ENCODE data around the gene COIL. TPM values are rescaled to one million over a fixed set of nuclear protein-coding genes. Genes with fewer than 3 reads are reported as not detected.
"Not testable (repeated sequence)": the region's sequence is repeated elsewhere in the genome, so short reads cannot be mapped to it uniquely, and the experiment has no call there.

Gene COIL
- total and polyA plus RNA-seq, 2 donors, result 11.7 to 20.3 TPM

GRCh38 chr17:56972111-56972730 is 11.4 kb upstream of the COIL start:
- Histone ChIP-seq H3K4me3 (ENCODE audit: low read depth, low read length) (no peak overlapping the region), H3K4me1 (ENCODE audit: insufficient read depth) (no peaks in the 10 kb centered on the region), H3K36me3 (ENCODE audit: insufficient read depth) (no peaks in the 10 kb centered on the region), H3K27ac (ENCODE audit: low read depth) (no peak overlapping the region)
- DNase-seq (ENCODE audit: extremely low spot score), result no peak
- 66% methylated on average over 7 of the region's 7 CpGs for WGBS

GRCh38 chr17:56970974-56971373 is 10.1 kb upstream of the COIL start:
- no peak for DNase-seq (ENCODE audit: extremely low spot score)
- H3K36me3 ChIP-seq (ENCODE audit: insufficient read depth), result no peaks in the 10 kb centered on the region
- H3K4me1 ChIP-seq (ENCODE audit: insufficient read depth), result no peaks in the 10 kb centered on the region
- H3K4me3 ChIP-seq (ENCODE audit: low read depth, low read length), result no peak overlapping the region
- no peak overlapping the region for H3K27ac ChIP-seq (ENCODE audit: low read depth)
- WGBS, result 93% methylated on average over 1 of the region's 1 CpG

- no peak overlapping the region for H3K27ac ChIP-seq (ENCODE audit: low read depth)
- H3K36me3 ChIP-seq (ENCODE audit: insufficient read depth), result no peaks in the 10 kb centered on the region
- WGBS, result 60% methylated on average over 5 of the region's 5 CpGs
- no peak overlapping the region for H3K4me3 ChIP-seq (ENCODE audit: low read depth, low read length)
- H3K4me1 ChIP-seq (ENCODE audit: insufficient read depth), result no peaks in the 10 kb centered on the region
- no peak for DNase-seq (ENCODE audit: extremely low spot score)
These were observed 5.5 kb upstream of the COIL start for GRCh38 chr17:56966338-56966737.

GRCh38 chr17:56965681-56966080 is 4.8 kb upstream of the COIL start:
- 65% methylated on average over 6 of the region's 6 CpGs for WGBS
- H3K4me1 ChIP-seq (ENCODE audit: insufficient read depth); H3K36me3 ChIP-seq (ENCODE audit: insufficient read depth); H3K4me3 ChIP-seq (ENCODE audit: low read depth, low read length); DNase-seq (ENCODE audit: extremely low spot score); H3K27ac ChIP-seq (ENCODE audit: low read depth): not testable (repeated sequence)

- H3K4me3 ChIP-seq (ENCODE audit: low read depth, low read length); DNase-seq (ENCODE audit: extremely low spot score); H3K4me1 ChIP-seq (ENCODE audit: insufficient read depth); H3K27ac ChIP-seq (ENCODE audit: low read depth); H3K36me3 ChIP-seq (ENCODE audit: insufficient read depth): not testable (repeated sequence)
- 85% methylated on average over 9 of the region's 9 CpGs for WGBS
These were observed 4.4 kb upstream of the COIL start for GRCh38 chr17:56965241-56965640.

GRCh38 chr17:56956992-56957391 is 3.9 kb downstream of the COIL start:
- H3K27ac ChIP-seq (ENCODE audit: low read depth), result no peak overlapping the region
- no peak overlapping the region for H3K4me3 ChIP-seq (ENCODE audit: low read depth, low read length)
- no peak for DNase-seq (ENCODE audit: extremely low spot score)
- 98% methylated on average over 5 of the region's 5 CpGs for WGBS
- H3K4me1 ChIP-seq (ENCODE audit: insufficient read depth), result no peaks in the 10 kb centered on the region
- H3K36me3 ChIP-seq (ENCODE audit: insufficient read depth), result no peaks in the 10 kb centered on the region

GRCh38 chr17:56949595-56949994 is 11.3 kb downstream of the COIL start:
- 77% methylated on average over 3 of the region's 3 CpGs for WGBS
- Histone ChIP-seq H3K27ac (ENCODE audit: low read depth) (no peak overlapping the region), H3K4me3 (ENCODE audit: low read depth, low read length) (no peak overlapping the region), H3K36me3 (ENCODE audit: insufficient read depth) (peaks cover 9% of the 10 kb centered on the region), H3K4me1 (ENCODE audit: insufficient read depth) (no peaks in the 10 kb centered on the region)
- DNase-seq (ENCODE audit: extremely low spot score), result no peak

- Histone ChIP-seq H3K27ac (ENCODE audit: low read depth) (no peak overlapping the region), H3K4me3 (ENCODE audit: low read depth, low read length) (no peak overlapping the region), H3K4me1 (ENCODE audit: insufficient read depth) (no peaks in the 10 kb centered on the region), H3K36me3 (ENCODE audit: insufficient read depth) (peaks cover 9% of the 10 kb centered on the region)
- WGBS, result 97% methylated on average over 1 of the region's 1 CpG
- DNase-seq (ENCODE audit: extremely low spot score), result no peak
These were observed 12.4 kb downstream of the COIL start for GRCh38 chr17:56948491-56948890.

GRCh38 chr17:56947741-56948140 is 13.1 kb downstream of the COIL start:
- DNase-seq (ENCODE audit: extremely low spot score), result no peak
- 75% methylated on average over 1 of the region's 1 CpG for WGBS
- no peak overlapping the region for H3K27ac ChIP-seq (ENCODE audit: low read depth)
- H3K36me3 ChIP-seq (ENCODE audit: insufficient read depth), result peaks cover 9% of the 10 kb centered on the region
- no peaks in the 10 kb centered on the region for H3K4me1 ChIP-seq (ENCODE audit: insufficient read depth)
- H3K4me3 ChIP-seq (ENCODE audit: low read depth, low read length), result no peak overlapping the region

- peaks cover 9% of the 10 kb centered on the region for H3K36me3 ChIP-seq (ENCODE audit: insufficient read depth)
These were observed 14.8 kb downstream of the COIL start for GRCh38 chr17:56945938-56946505.

GRCh38 chr17:56943505-56944125 is 17.2 kb downstream of the COIL start:
- no peak overlapping the region for H3K4me3 ChIP-seq (ENCODE audit: low read depth, low read length)
- no peaks in the 10 kb centered on the region for H3K4me1 ChIP-seq (ENCODE audit: insufficient read depth)
- WGBS, result 88% methylated on average over 10 of the region's 10 CpGs
- H3K36me3 ChIP-seq (ENCODE audit: insufficient read depth), result peaks cover 7% of the 10 kb centered on the region
- no peak for DNase-seq (ENCODE audit: extremely low spot score)
- H3K27ac ChIP-seq (ENCODE audit: low read depth), result no peak overlapping the region

More at GRCh38 chr17:56945938-56946505, 14.8 kb downstream of the COIL start:
- no peak for DNase-seq (ENCODE audit: extremely low spot score)
- WGBS, result 93% methylated on average over 3 of the region's 3 CpGs
- H3K27ac ChIP-seq (ENCODE audit: low read depth), result no peak overlapping the region
- H3K4me3 ChIP-seq (ENCODE audit: low read depth, low read length), result no peak overlapping the region
- no peaks in the 10 kb centered on the region for H3K4me1 ChIP-seq (ENCODE audit: insufficient read depth)

GRCh38 chr17:56939869-56940484 is 20.9 kb downstream of the COIL start:
- 53% methylated on average over 11 of the region's 11 CpGs for WGBS
- no peaks in the 10 kb centered on the region for H3K4me1 ChIP-seq (ENCODE audit: insufficient read depth)
- no peak overlapping the region for H3K27ac ChIP-seq (ENCODE audit: low read depth)
- no peak overlapping the region for H3K4me3 ChIP-seq (ENCODE audit: low read depth, low read length)
- no peak for DNase-seq (ENCODE audit: extremely low spot score)
- H3K36me3 ChIP-seq (ENCODE audit: insufficient read depth), result peaks cover under 1% of the 10 kb centered on the region

- not testable (repeated sequence) for H3K27ac ChIP-seq (ENCODE audit: low read depth); H3K4me3 ChIP-seq (ENCODE audit: low read depth, low read length); DNase-seq (ENCODE audit: extremely low spot score); H3K4me1 ChIP-seq (ENCODE audit: insufficient read depth); H3K36me3 ChIP-seq (ENCODE audit: insufficient read depth)
- WGBS, result 81% methylated on average over 5 of the region's 5 CpGs
These were observed 22.6 kb downstream of the COIL start for GRCh38 chr17:56938206-56938605.

GRCh38 chr17:56937687-56938086 is 23.2 kb downstream of the COIL start:
- Histone ChIP-seq H3K4me3 (ENCODE audit: low read depth, low read length) (no peak overlapping the region), H3K4me1 (ENCODE audit: insufficient read depth) (no peaks in the 10 kb centered on the region), H3K36me3 (ENCODE audit: insufficient read depth) (no peaks in the 10 kb centered on the region), H3K27ac (ENCODE audit: low read depth) (no peak overlapping the region)
- no peak for DNase-seq (ENCODE audit: extremely low spot score)
- WGBS, result 70% methylated on average over 2 of the region's 2 CpGs

Data from urinary bladder (tissue), 4 donors.